NCI-H2029 (cell line): ENCODE results near the gene LILRA5.
"Not testable (repeated sequence)": the region's sequence is repeated elsewhere in the genome, so short reads cannot be mapped to it uniquely, and the experiment has no call there.

Source experiments
- DNase-seq: peaks from one replicate; lab custom pipeline; 2025; lab: John Stamatoyannopoulos, UW

The LILRA5 gene

GRCh38 chr19:54333586-54334298 is 20.8 kb upstream of the LILRA5 start:
- no peak for DNase-seq

- DNase-seq: no peak
Observed at GRCh38 chr19:54332149-54332548, 19.2 kb upstream of the LILRA5 start.

- no peak for DNase-seq
Observed at GRCh38 chr19:54331626-54332025, 18.7 kb upstream of the LILRA5 start.

GRCh38 chr19:54329476-54330165 is 16.7 kb upstream of the LILRA5 start:
- no peak for DNase-seq

- not testable (repeated sequence) for DNase-seq
Observed at GRCh38 chr19:54328781-54329180, 15.8 kb upstream of the LILRA5 start.

- DNase-seq: no peak
Observed at GRCh38 chr19:54325631-54326030, 12.7 kb upstream of the LILRA5 start.

GRCh38 chr19:54325194-54325621 is 12.2 kb upstream of the LILRA5 start:
- DNase-seq: no peak

- DNase-seq: no peak
Observed at GRCh38 chr19:54324071-54324470, 11.1 kb upstream of the LILRA5 start.

GRCh38 chr19:54322934-54323333 is 10.0 kb upstream of the LILRA5 start:
- DNase-seq: not testable (repeated sequence)

- DNase-seq: not testable (repeated sequence)
Observed at GRCh38 chr19:54322295-54322694, 9.3 kb upstream of the LILRA5 start.

- no peak for DNase-seq
Observed at GRCh38 chr19:54319892-54320670, 7.1 kb upstream of the LILRA5 start.

- DNase-seq: no peak
Observed at GRCh38 chr19:54319049-54319448, 6.1 kb upstream of the LILRA5 start.

- DNase-seq: no peak
Observed at GRCh38 chr19:54317965-54318240, 4.9 kb upstream of the LILRA5 start.

- DNase-seq: no peak
Observed at GRCh38 chr19:54317108-54317964, 4.4 kb upstream of the LILRA5 start.

GRCh38 chr19:54316746-54317107 is 3.8 kb upstream of the LILRA5 start:
- DNase-seq: no peak

GRCh38 chr19:54315956-54316355 is 3.0 kb upstream of the LILRA5 start:
- no peak for DNase-seq

- no peak for DNase-seq
Observed at GRCh38 chr19:54312011-54312410, 955 bp downstream of the LILRA5 start.

- no peak for DNase-seq
Observed at GRCh38 chr19:54311486-54311885, 1.5 kb downstream of the LILRA5 start.

- DNase-seq: no peak
Observed at GRCh38 chr19:54310543-54310942, 2.4 kb downstream of the LILRA5 start.

- no peak for DNase-seq
Observed at GRCh38 chr19:54309811-54310210, 3.2 kb downstream of the LILRA5 start.

GRCh38 chr19:54307389-54308020 is 5.5 kb downstream of the LILRA5 start:
- DNase-seq: no peak

GRCh38 chr19:54305141-54305540 is 7.8 kb downstream of the LILRA5 start:
- DNase-seq: no peak
